ENCODE measurements around the gene HPSE2.

HPSE2 gene

GRCh38 chr10:98815039-98815885 is 420.4 kb downstream of the HPSE2 start:
- DNase-seq (ENCODE audit: insufficient read length, low spot score) (no peak), FAIRE-seq (no peak)
- TF ChIP-seq POLR2A (IDR thresholded peaks at IDR 0.05; ENCODE audit: low read depth, low read length) (no peak), POLR2AphosphoS5 (IDR thresholded peaks at IDR 0.05; ENCODE audit: low read depth, low read length) (no peak), TAF1 (IDR thresholded peaks at IDR 0.05; ENCODE audit: low read depth, low read length) (no peak), PAX5 (IDR thresholded peaks at IDR 0.05; ENCODE audit: insufficient read depth, low read length, severe bottlenecking) (no peak), POU2F2 (IDR thresholded peaks at IDR 0.05; ENCODE audit: low read depth, low read length) (no peak), SPI1 (IDR thresholded peaks at IDR 0.05; ENCODE audit: low read depth, low read length) (no peak)

DNA sequence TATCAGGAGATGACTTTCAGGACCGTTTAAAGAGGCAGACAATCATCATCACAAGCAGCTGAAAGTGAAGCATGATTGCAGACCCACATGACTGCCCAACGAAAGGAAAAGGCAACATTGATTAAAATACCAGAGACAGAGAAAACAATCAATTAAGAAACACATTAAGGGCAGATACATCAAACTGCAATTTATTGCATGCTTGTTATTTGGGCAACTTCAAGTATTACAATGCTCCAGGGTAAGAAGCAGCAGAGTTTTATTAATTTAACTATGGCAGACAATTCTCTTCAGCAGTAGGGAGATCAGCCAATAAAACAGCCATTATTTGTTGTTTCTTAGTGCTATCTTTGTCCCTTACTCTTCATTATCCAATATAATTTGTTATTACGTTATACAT is 421.2 kb downstream of the HPSE2 start:
- TF ChIP-seq POLR2AphosphoS5 (IDR thresholded peaks at IDR 0.05; ENCODE audit: low read depth, low read length), result no peak
- TF ChIP-seq SPI1 (IDR thresholded peaks at IDR 0.05; ENCODE audit: low read depth, low read length), result no peak
- TF ChIP-seq POU2F2 (IDR thresholded peaks at IDR 0.05; ENCODE audit: low read depth, low read length), result no peak
- TF ChIP-seq PAX5 (IDR thresholded peaks at IDR 0.05; ENCODE audit: insufficient read depth, low read length, severe bottlenecking), result no peak
- no peak for TF ChIP-seq TAF1 (IDR thresholded peaks at IDR 0.05; ENCODE audit: low read depth, low read length)
- no peak for TF ChIP-seq POLR2A (IDR thresholded peaks at IDR 0.05; ENCODE audit: low read depth, low read length)
- DNase-seq (ENCODE audit: insufficient read length, low spot score) (no peak), FAIRE-seq (no peak)

- FAIRE-seq (no peak), DNase-seq (ENCODE audit: insufficient read length, low spot score) (no peak)
- TF ChIP-seq SPI1 (IDR thresholded peaks at IDR 0.05; ENCODE audit: low read depth, low read length) (no peak), POU2F2 (IDR thresholded peaks at IDR 0.05; ENCODE audit: low read depth, low read length) (no peak), PAX5 (IDR thresholded peaks at IDR 0.05; ENCODE audit: insufficient read depth, low read length, severe bottlenecking) (no peak), TAF1 (IDR thresholded peaks at IDR 0.05; ENCODE audit: low read depth, low read length) (no peak), POLR2A (IDR thresholded peaks at IDR 0.05; ENCODE audit: low read depth, low read length) (no peak), POLR2AphosphoS5 (IDR thresholded peaks at IDR 0.05; ENCODE audit: low read depth, low read length) (no peak)
These were observed 427.3 kb downstream of the HPSE2 start for GRCh38 chr10:98808282-98808892.

DNA sequence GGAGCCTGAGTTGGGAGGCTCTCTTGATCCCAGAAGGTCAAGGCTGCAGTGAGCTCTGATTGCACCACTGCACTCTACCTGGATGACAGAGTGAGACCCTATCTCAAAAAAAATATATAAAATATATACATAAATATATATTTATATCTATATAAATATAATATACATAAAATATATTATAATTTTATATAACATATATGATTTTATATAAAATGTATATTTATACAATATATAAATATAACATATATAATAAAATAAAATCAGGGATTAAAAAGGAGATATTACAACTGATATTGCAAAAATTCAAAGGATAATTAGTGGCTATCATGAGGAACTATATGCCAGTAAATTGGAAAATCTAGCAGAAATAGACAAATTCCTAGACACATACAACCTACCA is 435.4 kb downstream of the HPSE2 start:
- FAIRE-seq (no peak), DNase-seq (ENCODE audit: insufficient read length, low spot score) (no peak)
- TF ChIP-seq POLR2AphosphoS5 (IDR thresholded peaks at IDR 0.05; ENCODE audit: low read depth, low read length) (no peak), PAX5 (IDR thresholded peaks at IDR 0.05; ENCODE audit: insufficient read depth, low read length, severe bottlenecking) (no peak), TAF1 (IDR thresholded peaks at IDR 0.05; ENCODE audit: low read depth, low read length) (no peak), SPI1 (IDR thresholded peaks at IDR 0.05; ENCODE audit: low read depth, low read length) (no peak)

- TF ChIP-seq PAX5 (IDR thresholded peaks at IDR 0.05; ENCODE audit: insufficient read depth, low read length, severe bottlenecking) (no peak), POLR2AphosphoS5 (IDR thresholded peaks at IDR 0.05; ENCODE audit: low read depth, low read length) (no peak), TAF1 (IDR thresholded peaks at IDR 0.05; ENCODE audit: low read depth, low read length) (no peak), SPI1 (IDR thresholded peaks at IDR 0.05; ENCODE audit: low read depth, low read length) (no peak), POU2F2 (IDR thresholded peaks at IDR 0.05; ENCODE audit: low read depth, low read length) (no peak), POLR2A (IDR thresholded peaks at IDR 0.05; ENCODE audit: low read depth, low read length) (no peak)
- DNase-seq (ENCODE audit: insufficient read length, low spot score) (no peak), FAIRE-seq (no peak)
These were observed 440.2 kb downstream of the HPSE2 start for GRCh38 chr10:98795467-98795866.

GRCh38 chr10:98790817-98791216 is 444.8 kb downstream of the HPSE2 start:
- TF ChIP-seq POU2F2 (IDR thresholded peaks at IDR 0.05; ENCODE audit: low read depth, low read length) (no peak), POLR2AphosphoS5 (IDR thresholded peaks at IDR 0.05; ENCODE audit: low read depth, low read length) (no peak), POLR2A (IDR thresholded peaks at IDR 0.05; ENCODE audit: low read depth, low read length) (no peak), PAX5 (IDR thresholded peaks at IDR 0.05; ENCODE audit: insufficient read depth, low read length, severe bottlenecking) (no peak), TAF1 (IDR thresholded peaks at IDR 0.05; ENCODE audit: low read depth, low read length) (no peak), SPI1 (IDR thresholded peaks at IDR 0.05; ENCODE audit: low read depth, low read length) (no peak)
- FAIRE-seq (peak; percentile 9), DNase-seq (ENCODE audit: insufficient read length, low spot score) (peak; percentile 2)

- TF ChIP-seq POLR2AphosphoS5 (IDR thresholded peaks at IDR 0.05; ENCODE audit: low read depth, low read length), result no peak
- TF ChIP-seq POU2F2 (IDR thresholded peaks at IDR 0.05; ENCODE audit: low read depth, low read length), result no peak
- TF ChIP-seq POLR2A (IDR thresholded peaks at IDR 0.05; ENCODE audit: low read depth, low read length), result no peak
- TF ChIP-seq SPI1 (IDR thresholded peaks at IDR 0.05; ENCODE audit: low read depth, low read length), result no peak
- TF ChIP-seq TAF1 (IDR thresholded peaks at IDR 0.05; ENCODE audit: low read depth, low read length), result no peak
- TF ChIP-seq PAX5 (IDR thresholded peaks at IDR 0.05; ENCODE audit: insufficient read depth, low read length, severe bottlenecking), result no peak
- no peak for DNase-seq (ENCODE audit: insufficient read length, low spot score)
- FAIRE-seq, result no peak
These were observed 457.3 kb downstream of the HPSE2 start for GRCh38 chr10:98778277-98778759.

DNA sequence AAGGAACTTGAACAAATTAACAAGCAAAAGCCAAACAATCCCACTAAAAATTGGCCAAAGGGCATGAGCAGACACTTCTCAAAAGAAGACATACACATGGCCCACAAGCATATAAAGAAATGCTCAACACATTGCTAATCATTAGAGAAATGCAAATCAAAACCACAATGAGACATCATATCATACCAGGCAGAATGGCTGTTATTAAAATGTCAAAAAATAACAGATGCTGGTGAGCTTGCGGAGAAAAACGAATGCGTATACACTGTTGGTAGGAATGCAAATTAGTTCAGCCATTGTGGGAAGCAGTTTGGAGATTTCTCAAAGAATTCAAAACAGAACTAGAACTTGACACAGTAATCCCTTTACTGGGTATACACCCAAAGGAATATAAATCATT is 477.2 kb downstream of the HPSE2 start:
- DNase-seq (ENCODE audit: insufficient read length, low spot score), result no peak

DNA sequence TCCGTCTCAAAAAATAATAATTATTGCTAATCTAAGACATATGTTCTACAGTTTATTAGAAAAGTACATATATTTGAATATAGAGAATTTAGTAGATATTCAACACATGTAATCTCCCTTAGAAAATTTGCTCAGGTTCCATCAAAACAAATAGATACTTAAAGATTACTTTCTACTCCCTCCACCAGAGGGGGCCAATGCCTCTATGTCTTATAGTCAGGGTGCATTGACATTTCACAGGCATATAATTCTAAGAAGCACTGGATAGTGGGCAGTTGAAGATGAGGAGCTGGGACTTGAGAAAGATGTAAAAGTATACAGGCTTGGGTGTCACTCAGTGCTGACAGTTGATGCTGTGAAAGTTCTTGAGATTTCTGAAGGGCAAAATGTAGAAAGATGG is 487.4 kb downstream of the HPSE2 start:
- DNase-seq (ENCODE audit: insufficient read length, low spot score) (peak; percentile 5), FAIRE-seq (no peak)
- TF ChIP-seq POU2F2 (IDR thresholded peaks at IDR 0.05; ENCODE audit: low read depth, low read length) (no peak), TAF1 (IDR thresholded peaks at IDR 0.05; ENCODE audit: low read depth, low read length) (no peak), PAX5 (IDR thresholded peaks at IDR 0.05; ENCODE audit: insufficient read depth, low read length, severe bottlenecking) (no peak), SPI1 (IDR thresholded peaks at IDR 0.05; ENCODE audit: low read depth, low read length) (no peak), POLR2A (IDR thresholded peaks at IDR 0.05; ENCODE audit: low read depth, low read length) (no peak), POLR2AphosphoS5 (IDR thresholded peaks at IDR 0.05; ENCODE audit: low read depth, low read length) (no peak)

More for the DNA sequence above, 477.2 kb downstream of the HPSE2 start:
- TF ChIP-seq POLR2A (IDR thresholded peaks at IDR 0.05; ENCODE audit: low read depth, low read length) (no peak), POLR2AphosphoS5 (IDR thresholded peaks at IDR 0.05; ENCODE audit: low read depth, low read length) (no peak), TAF1 (IDR thresholded peaks at IDR 0.05; ENCODE audit: low read depth, low read length) (no peak), SPI1 (IDR thresholded peaks at IDR 0.05; ENCODE audit: low read depth, low read length) (no peak), POU2F2 (IDR thresholded peaks at IDR 0.05; ENCODE audit: low read depth, low read length) (no peak), PAX5 (IDR thresholded peaks at IDR 0.05; ENCODE audit: insufficient read depth, low read length, severe bottlenecking) (no peak)
- no peak for FAIRE-seq

Data from GM12891 (cell line).